NB4 (cell line): ENCODE results near the gene MBLAC1.

ENCODE experiments used
- DNase-seq: peaks from one replicate; pipeline ENCODE4 v3.0.0; 2010; ENCODE audit warnings: low read depth
- H3K4me3 ChIP-seq: one replicate; pipeline ENCODE4 v1.5.1; 2011; ENCODE audit warnings: mild to moderate bottlenecking, low read depth, low read length, moderate library complexity
- CTCF ChIP-seq: IDR thresholded peaks from one replicate; pipeline ENCODE4 v1.5.1; 2012; ENCODE audit warnings: low read depth, low read length
- MAX ChIP-seq: IDR thresholded peaks from 2 replicates; pipeline ENCODE4 v1.6.1; 2011; ENCODE audit warnings: low read depth, low read length
- MYC ChIP-seq: IDR thresholded peaks from 2 replicates; pipeline ENCODE4 v1.6.1; 2011; ENCODE audit warnings: low read depth, low read length
- POLR2A ChIP-seq: IDR thresholded peaks from 2 replicates; pipeline ENCODE4 v1.6.1; 2011; ENCODE audit warnings: mild to moderate bottlenecking; ENCODE audit not compliant: insufficient read length; ENCODE audit errors: extremely low read depth

Gene MBLAC1

GRCh38 chr7:100176096-100177044, 49.6 kb downstream of the MBLAC1 start:
- no peak for TF ChIP-seq MYC
- TF ChIP-seq MAX, result no peak
- TF ChIP-seq POLR2A, result no peak
- no peak for DNase-seq
- peak overlapping the region; percentile 61 for H3K4me3 ChIP-seq

GRCh38 chr7:100177045-100178001, 50.6 kb downstream of the MBLAC1 start, which contains the start of the genes GPC2 and STAG3:
GPC2 (minus strand) TSS chr7:100177381; CDS start chr7:100177199, 182 bp downstream.
STAG3 (plus strand) TSS chr7:100177918; CDS start chr7:100180557, 2,639 bp downstream.
- DNase-seq, result peak; percentile 95
- peak within 1 kb of the TSS; percentile 61 for H3K4me3 ChIP-seq

More at GRCh38 chr7:100177045-100178001, 50.6 kb downstream of the MBLAC1 start, which contains the start of the genes GPC2 and STAG3:
- TF ChIP-seq MAX, result peak; percentile 75
- peak; percentile 72 for TF ChIP-seq POLR2A
- no peak for TF ChIP-seq MYC
- TF ChIP-seq CTCF, result no peak
